ENCODE data around the gene LRBA. TPM values are rescaled to one million over a fixed set of nuclear protein-coding genes. Genes with fewer than 3 reads are reported as not detected.

The LRBA gene
- total and polyA plus RNA-seq, 2 donors (not counting 3 experiments of a cell fraction or from before 2014, with no cell fraction given), result 18.0 to 35.1 TPM

DNA sequence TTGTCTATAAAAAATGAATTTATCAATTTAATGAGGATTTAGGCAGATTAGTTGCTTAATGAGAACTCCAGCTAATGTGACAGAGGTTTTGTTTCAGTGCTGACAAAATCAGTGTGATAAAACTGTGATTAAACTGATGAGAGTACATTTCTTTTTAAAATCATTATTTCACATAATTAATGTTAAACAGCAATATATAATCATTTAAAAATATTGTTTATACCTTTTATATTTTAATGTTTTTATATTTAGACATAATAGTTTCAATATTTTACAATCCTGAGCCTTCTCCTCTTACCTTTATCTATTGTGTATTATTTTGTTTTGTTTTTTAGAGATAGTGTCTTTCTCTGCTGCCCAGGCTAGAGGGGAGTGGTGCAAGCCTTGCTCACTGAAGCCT, 480.3 kb downstream of the LRBA start:
- intact Hi-C loops (cut with micrococcal nuclease), result no loop called here
- POLR2A ChIA-PET, result no interaction called here

More for the DNA sequence above, 480.3 kb downstream of the LRBA start:
- Histone ChIP-seq H3K9me3 (replicated peaks; ENCODE audit: control insufficient read depth, insufficient read depth, low read length) (no peaks in the 10 kb centered on the region), H3K27me3 (ENCODE audit: control insufficient read depth in 2 of 2, insufficient read depth in 2 of 2, low read length in 2 of 2) (no peaks in the 10 kb centered on the region), H3K36me3 (ENCODE audit: control insufficient read depth in 2 of 2, extremely low read depth in 1 of 2, insufficient read depth in 2 of 2, low read length in 2 of 2) (no peaks in the 10 kb centered on the region), H3K4me2 (ENCODE audit: insufficient read depth, low read length) (no peak overlapping the region), H4K20me1 (replicated peaks; ENCODE audit: control insufficient read depth, extremely low read depth, insufficient read depth, low read length) (no peaks in the 10 kb centered on the region), H3K4me3 (replicated peaks in 1 of 3; ENCODE audit: insufficient read depth in 1 of 3, low read depth in 1 of 3, low read length in 3 of 3) (no peak overlapping the region), H2AFZ (ENCODE audit: low read depth, low read length) (no peak overlapping the region), H3K9ac (replicated peaks; ENCODE audit: extremely low read depth, insufficient read depth, low read length) (no peak overlapping the region), H3K79me2 (ENCODE audit: control insufficient read depth, insufficient read depth, low read length) (no peaks in the 10 kb centered on the region), H3K9me1 (replicated peaks; ENCODE audit: control insufficient read depth, extremely low read depth, insufficient read depth, low read length) (no peaks in the 10 kb centered on the region), H3K27ac (ENCODE audit: insufficient read depth, low read depth, low read length) (no peak overlapping the region), H3K4me1 (ENCODE audit: control insufficient read depth, extremely low read depth, insufficient read depth, low read length) (no peaks in the 10 kb centered on the region)
- FAIRE-seq (no peak), DNase-seq (ENCODE audit: low read depth, low spot score) (no peak)
- no TSS peak for BruUV-seq (replicated peaks)
- dilution Hi-C loops (cut with MboI; ENCODE audit: extremely low pct_ligation_motif_present, low sequenced_read_pairs), result no loop called here
- CTCF ChIA-PET, result interaction anchor here (1.4 kb wide), 1 partner anchor 59 kb away, joined by 3 read pairs; no protein-coding TSS in a partner anchor
- no peak for TF ChIP-seq POLR2AphosphoS5 (IDR thresholded peaks at IDR 0.05; ENCODE audit: insufficient read depth, low read depth, low read length)
- TF ChIP-seq FOS (IDR thresholded peaks at IDR 0.05; ENCODE audit: borderline replicate concordance, insufficient read depth, low read length), result no peak
- TF ChIP-seq JUN (IDR thresholded peaks at IDR 0.05; ENCODE audit: borderline replicate concordance, insufficient read depth, insufficient read length, low read depth), result no peak
- TF ChIP-seq, protein P1, sequence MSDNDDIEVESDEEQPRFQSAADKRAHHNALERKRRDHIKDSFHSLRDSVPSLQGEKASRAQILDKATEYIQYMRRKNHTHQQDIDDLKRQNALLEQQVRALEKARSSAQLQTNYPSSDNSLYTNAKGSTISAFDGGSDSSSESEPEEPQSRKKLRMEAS (IDR thresholded peaks at IDR 0.05; ENCODE audit: insufficient read depth, insufficient read length), result no peak
- no peak for TF ChIP-seq MYC (IDR thresholded peaks at IDR 0.05; ENCODE audit: low read depth, low read length)
- no peak for TF ChIP-seq GATA2 (IDR thresholded peaks at IDR 0.05; ENCODE audit: insufficient read depth, insufficient read length, low read depth, low read length)
- TF ChIP-seq POLR2A (IDR thresholded peaks at IDR 0.05; ENCODE audit: low read depth, low read length), result no peak
- no peak for TF ChIP-seq EZH2 (IDR thresholded peaks at IDR 0.05; ENCODE audit: borderline replicate concordance, low read depth, low read length, severe bottlenecking)
- TF ChIP-seq, protein P2, sequence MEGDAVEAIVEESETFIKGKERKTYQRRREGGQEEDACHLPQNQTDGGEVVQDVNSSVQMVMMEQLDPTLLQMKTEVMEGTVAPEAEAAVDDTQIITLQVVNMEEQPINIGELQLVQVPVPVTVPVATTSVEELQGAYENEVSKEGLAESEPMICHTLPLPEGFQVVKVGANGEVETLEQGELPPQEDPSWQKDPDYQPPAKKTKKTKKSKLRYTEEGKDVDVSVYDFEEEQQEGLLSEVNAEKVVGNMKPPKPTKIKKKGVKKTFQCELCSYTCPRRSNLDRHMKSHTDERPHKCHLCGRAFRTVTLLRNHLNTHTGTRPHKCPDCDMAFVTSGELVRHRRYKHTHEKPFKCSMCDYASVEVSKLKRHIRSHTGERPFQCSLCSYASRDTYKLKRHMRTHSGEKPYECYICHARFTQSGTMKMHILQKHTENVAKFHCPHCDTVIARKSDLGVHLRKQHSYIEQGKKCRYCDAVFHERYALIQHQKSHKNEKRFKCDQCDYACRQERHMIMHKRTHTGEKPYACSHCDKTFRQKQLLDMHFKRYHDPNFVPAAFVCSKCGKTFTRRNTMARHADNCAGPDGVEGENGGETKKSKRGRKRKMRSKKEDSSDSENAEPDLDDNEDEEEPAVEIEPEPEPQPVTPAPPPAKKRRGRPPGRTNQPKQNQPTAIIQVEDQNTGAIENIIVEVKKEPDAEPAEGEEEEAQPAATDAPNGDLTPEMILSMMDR (IDR thresholded peaks at IDR 0.05; ENCODE audit: extremely low read depth in 1 of 2, insufficient read depth in 1 of 2, low read depth in 1 of 2, low read length in 2 of 2), result no peak
